OCI-LY1 (cell line): ENCODE measurements around the gene PEX12.

Experiments used
- EZH2 ChIP-seq: fragments of 200-600 bp; sonication (generic), shearing (Covaris generic); IDR thresholded peaks from 2 replicates; pipeline ENCODE4 v1.8.0; 2017; ENCODE audit warnings: borderline replicate concordance, mixed run types, mild to moderate bottlenecking, antibody characterized with exemption, low read length, moderate library complexity, mixed read lengths
- TF ChIP-seq, protein P1 (sequence below): fragments of 200-600 bp; sonication (generic), shearing (Covaris generic); IDR thresholded peaks from 2 replicates; pipeline ENCODE4 v1.5.1; 2017; ENCODE audit warnings: mild to moderate bottlenecking, antibody characterized with exemption, low read length, moderate library complexity, mixed read lengths

- TF ChIP-seq, protein P1, sequence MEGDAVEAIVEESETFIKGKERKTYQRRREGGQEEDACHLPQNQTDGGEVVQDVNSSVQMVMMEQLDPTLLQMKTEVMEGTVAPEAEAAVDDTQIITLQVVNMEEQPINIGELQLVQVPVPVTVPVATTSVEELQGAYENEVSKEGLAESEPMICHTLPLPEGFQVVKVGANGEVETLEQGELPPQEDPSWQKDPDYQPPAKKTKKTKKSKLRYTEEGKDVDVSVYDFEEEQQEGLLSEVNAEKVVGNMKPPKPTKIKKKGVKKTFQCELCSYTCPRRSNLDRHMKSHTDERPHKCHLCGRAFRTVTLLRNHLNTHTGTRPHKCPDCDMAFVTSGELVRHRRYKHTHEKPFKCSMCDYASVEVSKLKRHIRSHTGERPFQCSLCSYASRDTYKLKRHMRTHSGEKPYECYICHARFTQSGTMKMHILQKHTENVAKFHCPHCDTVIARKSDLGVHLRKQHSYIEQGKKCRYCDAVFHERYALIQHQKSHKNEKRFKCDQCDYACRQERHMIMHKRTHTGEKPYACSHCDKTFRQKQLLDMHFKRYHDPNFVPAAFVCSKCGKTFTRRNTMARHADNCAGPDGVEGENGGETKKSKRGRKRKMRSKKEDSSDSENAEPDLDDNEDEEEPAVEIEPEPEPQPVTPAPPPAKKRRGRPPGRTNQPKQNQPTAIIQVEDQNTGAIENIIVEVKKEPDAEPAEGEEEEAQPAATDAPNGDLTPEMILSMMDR: no peak
- TF ChIP-seq EZH2: no peak
Measured at GRCh38 chr17:35609831-35610230, 31.5 kb upstream of the PEX12 start.
